NCI-H128 (cell line): ENCODE measurements around the gene RASA3.
"Not testable (repeated sequence)": the region's sequence is repeated elsewhere in the genome, so short reads cannot be mapped to it uniquely, and the experiment has no call there.

ENCODE experiments used
- DNase-seq: peaks from one replicate; lab custom pipeline; 2025; ENCODE audit not compliant: unreplicated experiment; lab: John Stamatoyannopoulos, UW

RASA3 gene

GRCh38 chr13:114132419-114133121 lies at the start of gene RASA3:
Gene RASA3, minus strand, starts transcription at chr13:114132623. Its CDS starts 134 bp downstream, at chr13:114132489.
- no peak for DNase-seq

GRCh38 chr13:114179087-114179658 lies 46.8 kb upstream of the RASA3 start, which contains the start of gene CFAP97D2:
Gene CFAP97D2, plus strand, starts transcription at chr13:114179257. Its CDS starts 74 bp downstream, at chr13:114179331.
- DNase-seq, result no peak

DNA sequence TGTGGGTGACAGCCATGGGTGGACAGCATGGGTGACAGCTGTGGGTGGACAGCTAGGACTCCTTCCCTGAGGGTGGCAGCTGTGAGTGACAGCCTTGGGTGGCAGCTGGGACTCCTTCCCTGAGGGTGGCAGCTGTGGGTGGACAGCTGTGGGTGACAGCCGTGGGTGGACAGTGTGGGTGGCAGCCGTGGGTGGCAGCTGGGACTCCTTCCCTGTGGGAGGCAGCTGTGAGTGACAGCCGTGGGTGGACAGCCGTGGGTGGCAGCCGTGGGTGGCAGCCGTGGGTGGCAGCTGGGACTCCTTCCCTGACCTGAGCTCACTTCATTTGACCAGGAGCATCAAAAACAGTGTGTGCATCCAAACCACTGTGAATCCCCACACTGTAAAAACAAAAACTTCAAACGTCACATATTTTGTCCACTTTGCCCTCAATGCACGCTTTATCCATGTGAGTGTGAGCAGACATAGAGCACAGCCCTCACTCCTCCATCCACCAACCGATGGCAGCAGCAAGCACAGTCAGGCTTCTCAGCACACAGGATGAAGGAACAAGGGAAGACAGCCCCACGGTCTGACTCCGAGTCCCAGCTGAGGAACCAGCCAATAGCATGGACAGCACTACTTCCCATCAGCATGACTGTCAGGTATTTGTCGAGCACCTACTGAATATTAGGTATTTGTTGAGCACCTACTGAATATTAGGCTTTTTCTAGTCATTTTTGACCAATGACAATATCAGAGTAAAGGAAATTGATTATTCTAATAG lies 45.0 kb upstream of the RASA3 start:
- DNase-seq, result no peak

DNA sequence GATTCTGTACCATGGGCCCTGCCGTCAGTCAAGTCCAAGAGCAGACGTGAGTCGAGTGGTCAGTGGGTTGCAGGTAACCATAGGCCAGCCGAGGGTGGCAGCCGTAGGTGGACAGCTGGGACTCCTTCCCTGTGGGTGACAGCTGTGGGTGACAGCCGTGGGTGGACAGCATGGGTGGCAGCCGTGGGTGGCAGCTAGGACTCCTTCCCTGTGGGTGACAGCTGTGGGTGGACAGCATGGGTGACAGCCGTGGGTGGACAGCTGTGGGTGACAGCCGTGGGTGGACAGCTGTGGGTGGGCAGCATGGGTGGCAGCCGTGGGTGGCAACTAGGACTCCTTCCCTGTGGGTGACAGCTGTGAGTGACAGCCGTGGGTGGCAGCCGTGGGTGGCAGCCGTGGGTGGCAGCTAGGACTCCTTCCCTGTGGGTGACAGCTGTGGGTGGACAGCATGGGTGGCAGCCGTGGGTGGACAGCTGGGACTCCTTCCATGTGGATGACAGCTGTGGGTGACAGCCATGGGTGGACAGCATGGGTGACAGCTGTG lies 44.0 kb upstream of the RASA3 start:
- DNase-seq, result not testable (repeated sequence)

- DNase-seq, result no peak
These were observed 42.1 kb upstream of the RASA3 start for GRCh38 chr13:114174529-114174961.

- DNase-seq, result no peak
These were observed 41.3 kb upstream of the RASA3 start for GRCh38 chr13:114173745-114174144.

DNA sequence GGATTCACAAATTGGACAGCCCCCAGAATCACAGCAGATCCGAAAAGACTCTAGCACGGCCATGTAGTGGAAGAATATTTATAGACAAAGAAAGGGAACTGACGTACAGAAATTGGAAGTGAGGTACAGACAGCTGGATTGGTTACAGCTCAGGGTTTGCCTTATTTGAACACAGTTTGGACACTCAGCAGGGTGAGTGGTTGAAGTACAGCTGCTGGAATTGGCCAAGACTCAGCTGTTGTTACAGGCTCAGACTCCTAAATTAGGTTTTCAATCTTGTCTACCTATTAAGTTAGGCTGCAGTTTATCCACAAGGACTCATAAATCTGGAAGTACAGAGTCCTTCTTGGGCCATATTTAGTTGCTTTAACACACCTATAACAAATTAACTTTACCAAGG lies 40.8 kb upstream of the RASA3 start:
- DNase-seq, result no peak

DNA sequence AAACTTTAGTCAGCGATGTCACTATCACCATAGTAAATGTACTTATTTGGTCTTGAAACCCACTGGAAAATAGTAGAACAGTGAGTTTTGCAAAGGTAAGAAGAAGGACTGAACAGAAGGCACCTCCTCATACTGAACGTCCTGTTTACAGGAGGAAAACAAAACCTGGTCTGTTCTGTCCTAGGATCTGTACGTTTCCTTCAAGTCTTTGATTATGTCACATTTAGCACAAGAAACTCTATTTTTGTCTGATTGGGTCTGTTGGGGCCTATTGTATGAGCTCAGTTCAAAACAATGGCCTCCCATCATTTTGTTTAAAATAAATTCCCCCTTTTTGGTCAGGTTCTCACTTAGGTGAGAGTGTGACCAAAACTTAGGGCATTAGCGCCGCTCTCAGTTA lies 35.5 kb upstream of the RASA3 start:
- no peak for DNase-seq

GRCh38 chr13:114167426-114167825 lies 35.0 kb upstream of the RASA3 start:
- DNase-seq, result no peak

- DNase-seq, result no peak
These were observed 34.1 kb upstream of the RASA3 start for GRCh38 chr13:114166381-114167131.

GRCh38 chr13:114164681-114165429 lies 32.4 kb upstream of the RASA3 start:
- no peak for DNase-seq

DNA sequence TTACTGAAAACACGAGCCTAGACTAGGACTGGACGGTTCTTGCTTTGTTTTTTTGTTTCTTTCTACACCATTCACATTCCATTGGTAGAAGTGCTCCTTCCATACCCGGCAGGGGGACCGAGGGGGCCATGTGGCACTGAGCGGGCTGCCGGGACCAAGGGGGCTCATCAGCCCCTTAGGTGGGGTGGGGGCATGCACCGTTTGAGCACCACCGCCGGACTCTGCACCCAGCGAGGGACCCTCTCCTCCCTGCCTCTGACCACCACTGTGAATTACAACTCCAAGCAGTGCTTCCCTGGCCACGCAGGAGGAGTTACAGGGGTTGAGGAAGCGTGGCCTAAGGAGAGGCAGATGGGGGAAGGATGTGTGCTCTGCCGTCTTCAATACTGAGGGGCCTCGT lies 31.6 kb upstream of the RASA3 start:
- DNase-seq, result no peak

GRCh38 chr13:114162533-114162922 lies 30.1 kb upstream of the RASA3 start:
- DNase-seq, result no peak

GRCh38 chr13:114161644-114162532 lies 29.5 kb upstream of the RASA3 start:
- no peak for DNase-seq

GRCh38 chr13:114161028-114161556 lies 28.7 kb upstream of the RASA3 start:
- DNase-seq, result no peak

- DNase-seq, result not testable (repeated sequence)
These were observed 26.6 kb upstream of the RASA3 start for GRCh38 chr13:114158869-114159666.

- DNase-seq, result no peak
These were observed 25.6 kb upstream of the RASA3 start for GRCh38 chr13:114157869-114158495.
